K562 (cell line): ENCODE results near the gene HSBP1L1. TPM values are rescaled to one million over a fixed set of nuclear protein-coding genes. Genes with fewer than 3 reads are reported as not detected.

Experiments
- ATAC-seq: fragments of 200-7000 bp; cut with Tn5 transposase; 3 replicates; pipeline ENCODE4 v1.9.1; 2020; ENCODE audit warnings: moderate library complexity
- BruUV-seq: library from RNA; stranded (reverse); fragments of 400-500 nt; replicated peaks from 2 replicates; lab custom pipeline; 2021; lab: Mats Ljungman, UMichigan
- CTCF ChIA-PET: fragments of 300-600 bp; formaldehyde crosslinking; extraction: SDS; loops from one replicate; lab custom pipeline; 2021; ENCODE audit warnings: low intra/inter-chr PET ratio; lab: Yijun Ruan, JAX
- POLR2A ChIA-PET: fragments of 300-600, 350-650 bp; sonication (Branson Sonifier 250); formaldehyde crosslinking; extraction: SDS; loops from one replicate; lab custom pipeline; 2021; ENCODE audit warnings: antibody characterized with exemption, inconsistent platforms; lab: Yijun Ruan, JAX
- DNase-seq, 4 experiments: peaks; one replicate each; pipeline versions ENCODE4 v3.0.0 to v3.0.0-alpha.2; 2011 to 2018; ENCODE audit warnings: low spot score in 3 of 4, mixed read lengths in 3 of 4; ENCODE audit errors: extremely low read depth in 1 of 4
- FAIRE-seq: peaks from 2 replicates; lab custom pipeline; 2011; peaks lifted over from hg19 to GRCh38; lab: Jason Lieb, UNC
- H2AFZ ChIP-seq: 2 replicates; pipeline ENCODE4 v1.6.0; 2011; ENCODE audit warnings: low read depth, low read length, control low read depth, inconsistent platforms
- H3K27ac ChIP-seq: fragments of 200-600 bp; 3 replicates; pipeline ENCODE4 v1.8.0; 2011; ENCODE audit warnings: low read depth, mild to moderate bottlenecking, control low read depth, inconsistent platforms, low read length, moderate library complexity, mixed read lengths; ENCODE audit errors: extremely low read depth
- H3K27me3 ChIP-seq, 2 experiments: fragments of 300-600 bp in 1 of 2; 2 replicates in 1 of 2; 3 replicates in 1 of 2; pipeline versions ENCODE4 v1.6.0 to v1.8.0; 2011; ENCODE audit warnings: inconsistent platforms in 2 of 2, low read length in 2 of 2, mild to moderate bottlenecking in 1 of 2, mixed read lengths in 1 of 2, moderate library complexity in 1 of 2; ENCODE audit not compliant: control insufficient read depth in 2 of 2, insufficient read depth in 2 of 2
- H3K36me3 ChIP-seq: fragments of 300-600 bp; 3 replicates; pipeline ENCODE4 v1.8.0; 2011; ENCODE audit warnings: mild to moderate bottlenecking, low read length, inconsistent platforms; ENCODE audit not compliant: control insufficient read depth, insufficient read depth
- H3K4me1 ChIP-seq, 2 experiments: fragments of 200-600 bp in 1 of 2; replicated peaks in 1 of 2; 2 replicates in 1 of 2; 3 replicates in 1 of 2; pipeline versions ENCODE4 v1.5.1 to v1.8.0; 2011; ENCODE audit warnings: inconsistent platforms in 2 of 2, low read length in 2 of 2, mild to moderate bottlenecking in 1 of 2, mixed read lengths in 1 of 2, moderate library complexity in 1 of 2; ENCODE audit not compliant: control insufficient read depth in 2 of 2, insufficient read depth in 2 of 2
- H3K4me2 ChIP-seq: 2 replicates; pipeline ENCODE4 v1.6.1; 2011; ENCODE audit warnings: low read length, control low read depth, inconsistent platforms, mixed read lengths; ENCODE audit not compliant: insufficient read depth
- H3K4me3 ChIP-seq: fragments of 200-600 bp; sonication (generic), shearing (Covaris generic); 2 replicates; pipeline ENCODE4 v1.5.1; 2016; ENCODE audit warnings: control low read depth, inconsistent platforms
- H3K79me2 ChIP-seq: fragments of 200-600 bp; 3 replicates; pipeline ENCODE4 v1.8.0; 2011; ENCODE audit warnings: low read length, inconsistent platforms; ENCODE audit not compliant: control insufficient read depth, insufficient read depth
- H3K9ac ChIP-seq, 2 experiments: 2 replicates each; pipeline versions ENCODE4 v1.6.0 to v1.6.1; 2011; ENCODE audit warnings: low read depth in 2 of 2, low read length in 2 of 2, control low read depth in 1 of 2, inconsistent platforms in 1 of 2, mild to moderate bottlenecking in 1 of 2, mixed read lengths in 1 of 2; ENCODE audit not compliant: insufficient read depth in 1 of 2
- H3K9me1 ChIP-seq: one replicate; pipeline ENCODE4 v1.6.0; 2011; ENCODE audit warnings: inconsistent platforms, mild to moderate bottlenecking, low read length, moderate library complexity; ENCODE audit not compliant: control insufficient read depth, insufficient read depth
- H3K9me3 ChIP-seq: replicated peaks from 2 replicates; pipeline ENCODE4 v1.5.1; 2011; ENCODE audit warnings: low read depth, low read length, inconsistent platforms; ENCODE audit not compliant: control insufficient read depth, insufficient read depth
- H4K20me1 ChIP-seq: replicated peaks from 2 replicates; pipeline ENCODE4 v1.6.1; 2011; ENCODE audit warnings: low read length, inconsistent platforms, mixed read lengths; ENCODE audit not compliant: control insufficient read depth, insufficient read depth
- ARID2 ChIP-seq: fragments of 450-650 bp; IDR thresholded peaks from 2 replicates; pipeline ENCODE4 v1.6.1; 2017; ENCODE audit warnings: antibody characterized with exemption, mild to moderate bottlenecking
- HOXB6 ChIP-seq: fragments of 250-450 bp; sonication (Bioruptor Pico); IDR thresholded peaks from 2 replicates; pipeline ENCODE4 v1.5.1; 2022; ENCODE audit warnings: mild to moderate bottlenecking, borderline replicate concordance
- LARP7 ChIP-seq: fragments of 450-650 bp; IDR thresholded peaks from 2 replicates; pipeline ENCODE4 v1.6.1; 2016
- RBM39 ChIP-seq: fragments of 200-400 bp; formaldehyde crosslinking; optimal IDR thresholded peaks from 2 replicates; pipeline ENCODE3; 2018; ENCODE audit warnings: low read depth, low read length
- ZEB2 ChIP-seq: fragments of 450-650 bp; IDR thresholded peaks from 2 replicates; pipeline ENCODE4 v1.6.1; 2016
- WGBS: fragments of 100-300 bp; shearing (Covaris generic); methylation state at CpG from one replicate; pipeline ENCODE4 v1.1.6; 2016; ENCODE audit warnings: low coverage, mixed read lengths; ENCODE audit not compliant: insufficient coverage; ENCODE audit errors: missing lambda C conversion rate; 5-methylcytosine and 5-hydroxymethylcytosine counted together
- in situ Hi-C: fragments of 300-500 bp; cut with MboI; formaldehyde crosslinking; loops from 4 replicates; pipeline ENCODE4 v1.15.0; 2018; ENCODE audit warnings: inconsistent platforms, mixed read lengths
- intact Hi-C: fragments of 100-400 bp; cut with micrococcal nuclease; formaldehyde crosslinking; loops from 2 replicates; pipeline ENCODE4 v1.14.2; 2022
- polyA plus RNA-seq, 8 experiments: library from polyadenylated mRNA; depleted of rRNA in 4 of 8; stranded (reverse) in 5 of 8; unstranded in 3 of 8; fragments of >200 nt; fragmentation: Nextera tagmentation in 2 of 8; fragmentation: Illumina TruSeq in 1 of 8; extraction: Ambion mirVana in 2 of 8; extraction: Trizol in 1 of 8; gene quantifications; 2 replicates each; pipeline versions ENCODE4 v1.2.1 to v1.2.3, GENCODE V29; 2011 to 2014; ENCODE audit warnings: inconsistent platforms in 1 of 8, missing spikeins in 1 of 8
- total RNA-seq, 7 experiments: library from RNA; depleted of rRNA in 6 of 7; stranded (reverse); fragments of >200 nt in 6 of 7; fragmentation: Illumina TruSeq in 2 of 7; extraction: Trizol in 2 of 7; gene quantifications; 2 replicates each; pipeline versions ENCODE4 v1.2.1 to v1.2.3, GENCODE V29; 2011 to 2021; ENCODE audit warnings: low replicate concordance in 1 of 7
- TF ChIP-seq, protein P1 (sequence below): sonication (generic); formaldehyde crosslinking; IDR thresholded peaks from 2 replicates; pipeline ENCODE4 v1.8.0; 2022; ENCODE audit warnings: mild to moderate bottlenecking, missing genetic modification reagents
- TF ChIP-seq, protein P2 (sequence below): fragments of 450-650 bp; formaldehyde crosslinking; IDR thresholded peaks from 2 replicates; pipeline ENCODE4 v1.4.0; 2022; ENCODE audit warnings: mild to moderate bottlenecking, moderate library complexity
- TF ChIP-seq, protein P3 (sequence below): fragments of 250-450 bp; sonication (Bioruptor Pico); IDR thresholded peaks from 2 replicates; pipeline ENCODE4 v1.5.0; 2021
- TF ChIP-seq, protein P4 (sequence below): IDR thresholded peaks from 3 replicates; pipeline ENCODE4 v1.6.1; 2011; ENCODE audit warnings: borderline replicate concordance, mild to moderate bottlenecking; ENCODE audit not compliant: insufficient read length, insufficient read depth
- TF ChIP-seq, protein P5 (sequence below): fragments of 250-450 bp; sonication (Bioruptor Pico); IDR thresholded peaks from 2 replicates; pipeline ENCODE4 v1.8.0; 2021; ENCODE audit warnings: borderline replicate concordance, mild to moderate bottlenecking, moderate library complexity; ENCODE audit not compliant: poor library complexity, severe bottlenecking
- TF ChIP-seq, protein P6 (sequence below): fragments of 450-650 bp; IDR thresholded peaks from 2 replicates; pipeline ENCODE4 v1.6.1; 2016; ENCODE audit warnings: borderline replicate concordance

HSBP1L1 gene
- total and polyA plus RNA-seq, 9 of the 15 experiments (the other 6 are each of a cell fraction or from before 2014, with no cell fraction given): 0.24 to 0.36 TPM; not detected in 7

DNA sequence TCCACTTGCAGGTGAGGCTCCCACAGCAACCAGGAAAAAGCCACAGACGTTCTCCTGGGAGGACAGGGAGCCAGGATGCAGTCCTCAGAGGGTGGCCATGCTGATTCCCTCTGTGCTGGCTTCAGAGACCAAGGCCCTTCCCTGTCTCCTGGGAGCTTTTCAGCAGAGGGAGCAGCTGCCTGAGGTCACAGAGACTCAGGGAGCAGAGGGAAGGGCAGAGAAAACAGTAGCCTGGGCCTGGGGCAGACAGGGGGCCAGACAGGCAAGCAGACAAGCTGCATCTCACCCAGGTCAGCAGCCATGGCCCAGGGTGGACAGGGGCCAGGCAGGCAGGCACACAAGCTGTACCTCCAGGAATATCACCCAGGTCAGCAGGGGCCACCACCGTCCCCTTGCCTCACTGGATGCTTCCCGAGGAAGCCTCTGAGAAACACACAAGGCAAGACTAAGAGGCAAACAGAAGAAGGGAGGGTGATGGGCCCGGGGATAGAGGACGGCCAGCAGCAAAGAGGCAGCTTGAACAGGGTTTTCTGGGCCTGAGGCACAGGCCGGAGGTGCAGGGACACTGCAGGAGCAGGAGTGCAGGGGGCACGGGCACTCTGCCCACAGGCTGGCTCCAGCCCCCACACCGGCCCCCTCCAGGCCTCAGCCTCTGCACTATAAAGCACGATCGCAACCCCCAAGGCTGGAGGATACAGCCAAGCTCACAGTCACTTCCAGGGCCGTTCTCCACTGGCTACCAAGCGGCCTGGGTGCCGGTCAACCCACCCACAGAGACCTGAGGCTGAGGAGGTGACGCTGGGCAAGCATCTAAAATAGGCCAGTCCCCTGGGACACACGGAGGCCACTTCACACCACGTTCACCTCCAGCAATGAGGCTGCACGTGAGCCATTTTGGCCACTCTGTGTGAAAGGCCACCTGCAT, 19.1 kb upstream of the HSBP1L1 start (continued):
- TF ChIP-seq, protein P1, sequence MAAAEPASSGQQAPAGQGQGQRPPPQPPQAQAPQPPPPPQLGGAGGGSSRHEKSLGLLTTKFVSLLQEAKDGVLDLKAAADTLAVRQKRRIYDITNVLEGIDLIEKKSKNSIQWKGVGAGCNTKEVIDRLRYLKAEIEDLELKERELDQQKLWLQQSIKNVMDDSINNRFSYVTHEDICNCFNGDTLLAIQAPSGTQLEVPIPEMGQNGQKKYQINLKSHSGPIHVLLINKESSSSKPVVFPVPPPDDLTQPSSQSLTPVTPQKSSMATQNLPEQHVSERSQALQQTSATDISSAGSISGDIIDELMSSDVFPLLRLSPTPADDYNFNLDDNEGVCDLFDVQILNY (CRISPR knock-in tag): no peak

DNA sequence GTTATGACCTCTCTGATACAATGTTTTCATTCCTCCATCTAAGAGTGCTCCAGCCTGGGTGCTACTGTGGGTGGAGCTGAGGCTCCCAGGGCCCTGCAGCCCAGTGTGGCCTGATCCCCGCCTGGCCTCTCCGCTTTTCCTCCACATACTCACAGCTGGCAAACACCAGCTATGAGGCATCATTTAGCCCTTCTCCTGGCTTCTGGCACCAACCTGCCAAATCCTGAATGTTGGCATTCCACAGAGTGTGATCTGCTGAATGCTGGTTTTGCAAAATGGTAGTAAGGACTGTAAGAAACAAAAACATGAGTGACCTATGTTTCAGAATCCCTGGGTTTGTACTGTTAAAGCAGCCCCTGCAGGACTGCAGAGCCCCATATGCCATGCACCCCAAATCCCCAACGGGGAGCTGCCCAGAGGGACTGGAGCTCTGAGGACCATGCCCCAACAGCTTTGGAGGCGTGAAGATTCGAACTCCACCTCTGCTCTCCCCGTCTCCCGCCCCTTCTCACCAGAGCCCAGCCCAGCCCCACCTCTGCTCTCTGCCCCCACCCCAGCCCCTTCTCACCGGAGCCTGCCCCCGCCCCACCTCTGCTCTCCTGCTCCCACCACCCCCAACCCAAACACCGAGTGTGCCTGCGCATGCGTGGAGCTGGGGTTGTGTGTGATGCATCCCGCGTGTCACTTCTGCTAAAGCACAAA, 17.2 kb upstream of the HSBP1L1 start:
- Histone ChIP-seq H3K4me2 (no peak overlapping the region), H3K9ac (no peak overlapping the region), H3K27ac (no peak overlapping the region), H3K36me3 (peaks cover 4% of the 10 kb centered on the region; the same call in 2 of the 3 replicates), H3K79me2 (peaks cover 8% of the 10 kb centered on the region; the same call in 1 of the 3 replicates), H3K4me1 (peaks cover 10 to 51% of the 10 kb centered on the region in 2 experiments; a peak in 4 of 5 replicates), H3K9me1 (no peaks in the 10 kb centered on the region), H3K27me3 (no peaks in the 10 kb centered on the region), H3K9me3 (no peaks in the 10 kb centered on the region), H2AFZ (no peak overlapping the region), H3K4me3 (no peak overlapping the region), H4K20me1 (peaks cover 16% of the 10 kb centered on the region)
- WGBS: 97% methylated on average over 5 of the region's 14 CpGs
- ChIA-PET CTCF (no interaction called here), POLR2A (no interaction called here)
- BruUV-seq: no TSS peak
- intact Hi-C loops: no loop called here
- in situ Hi-C loops: no loop called here
- ATAC-seq (no peak), DNase-seq (no peak), FAIRE-seq (no peak)
- no peak for TF ChIP-seq LARP7
- no peak for TF ChIP-seq HOXB6
- TF ChIP-seq, protein P2, sequence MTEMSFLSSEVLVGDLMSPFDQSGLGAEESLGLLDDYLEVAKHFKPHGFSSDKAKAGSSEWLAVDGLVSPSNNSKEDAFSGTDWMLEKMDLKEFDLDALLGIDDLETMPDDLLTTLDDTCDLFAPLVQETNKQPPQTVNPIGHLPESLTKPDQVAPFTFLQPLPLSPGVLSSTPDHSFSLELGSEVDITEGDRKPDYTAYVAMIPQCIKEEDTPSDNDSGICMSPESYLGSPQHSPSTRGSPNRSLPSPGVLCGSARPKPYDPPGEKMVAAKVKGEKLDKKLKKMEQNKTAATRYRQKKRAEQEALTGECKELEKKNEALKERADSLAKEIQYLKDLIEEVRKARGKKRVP: no peak
- TF ChIP-seq, protein P3, sequence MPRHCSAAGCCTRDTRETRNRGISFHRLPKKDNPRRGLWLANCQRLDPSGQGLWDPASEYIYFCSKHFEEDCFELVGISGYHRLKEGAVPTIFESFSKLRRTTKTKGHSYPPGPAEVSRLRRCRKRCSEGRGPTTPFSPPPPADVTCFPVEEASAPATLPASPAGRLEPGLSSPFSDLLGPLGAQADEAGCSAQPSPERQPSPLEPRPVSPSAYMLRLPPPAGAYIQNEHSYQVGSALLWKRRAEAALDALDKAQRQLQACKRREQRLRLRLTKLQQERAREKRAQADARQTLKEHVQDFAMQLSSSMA (CRISPR knock-in tag): no peak
- TF ChIP-seq, protein P4, sequence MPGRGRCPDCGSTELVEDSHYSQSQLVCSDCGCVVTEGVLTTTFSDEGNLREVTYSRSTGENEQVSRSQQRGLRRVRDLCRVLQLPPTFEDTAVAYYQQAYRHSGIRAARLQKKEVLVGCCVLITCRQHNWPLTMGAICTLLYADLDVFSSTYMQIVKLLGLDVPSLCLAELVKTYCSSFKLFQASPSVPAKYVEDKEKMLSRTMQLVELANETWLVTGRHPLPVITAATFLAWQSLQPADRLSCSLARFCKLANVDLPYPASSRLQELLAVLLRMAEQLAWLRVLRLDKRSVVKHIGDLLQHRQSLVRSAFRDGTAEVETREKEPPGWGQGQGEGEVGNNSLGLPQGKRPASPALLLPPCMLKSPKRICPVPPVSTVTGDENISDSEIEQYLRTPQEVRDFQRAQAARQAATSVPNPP: no peak
- TF ChIP-seq ARID2: no peak
- TF ChIP-seq, protein P5, sequence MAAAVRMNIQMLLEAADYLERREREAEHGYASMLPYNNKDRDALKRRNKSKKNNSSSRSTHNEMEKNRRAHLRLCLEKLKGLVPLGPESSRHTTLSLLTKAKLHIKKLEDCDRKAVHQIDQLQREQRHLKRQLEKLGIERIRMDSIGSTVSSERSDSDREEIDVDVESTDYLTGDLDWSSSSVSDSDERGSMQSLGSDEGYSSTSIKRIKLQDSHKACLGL (CRISPR knock-in tag): no peak
- TF ChIP-seq ZEB2: no peak
- TF ChIP-seq, protein P6, sequence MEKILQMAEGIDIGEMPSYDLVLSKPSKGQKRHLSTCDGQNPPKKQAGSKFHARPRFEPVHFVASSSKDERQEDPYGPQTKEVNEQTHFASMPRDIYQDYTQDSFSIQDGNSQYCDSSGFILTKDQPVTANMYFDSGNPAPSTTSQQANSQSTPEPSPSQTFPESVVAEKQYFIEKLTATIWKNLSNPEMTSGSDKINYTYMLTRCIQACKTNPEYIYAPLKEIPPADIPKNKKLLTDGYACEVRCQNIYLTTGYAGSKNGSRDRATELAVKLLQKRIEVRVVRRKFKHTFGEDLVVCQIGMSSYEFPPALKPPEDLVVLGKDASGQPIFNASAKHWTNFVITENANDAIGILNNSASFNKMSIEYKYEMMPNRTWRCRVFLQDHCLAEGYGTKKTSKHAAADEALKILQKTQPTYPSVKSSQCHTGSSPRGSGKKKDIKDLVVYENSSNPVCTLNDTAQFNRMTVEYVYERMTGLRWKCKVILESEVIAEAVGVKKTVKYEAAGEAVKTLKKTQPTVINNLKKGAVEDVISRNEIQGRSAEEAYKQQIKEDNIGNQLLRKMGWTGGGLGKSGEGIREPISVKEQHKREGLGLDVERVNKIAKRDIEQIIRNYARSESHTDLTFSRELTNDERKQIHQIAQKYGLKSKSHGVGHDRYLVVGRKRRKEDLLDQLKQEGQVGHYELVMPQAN: no peak
- no peak for TF ChIP-seq RBM39
